GM12875 (cell line): Measurements from ENCODE around the gene TINAGL1.

Source experiments
- H3K4me3 ChIP-seq: one replicate; pipeline ENCODE4 v1.5.1; 2011; ENCODE audit warnings: low read depth, low read length, control low read depth
- TF ChIP-seq, protein P1 (sequence below): IDR thresholded peaks from 2 replicates; pipeline ENCODE4 v1.5.1; 2011; ENCODE audit warnings: low read depth, mild to moderate bottlenecking, control low read depth, inconsistent platforms, low read length, moderate library complexity, borderline replicate concordance; ENCODE audit not compliant: insufficient read depth

The TINAGL1 gene

DNA sequence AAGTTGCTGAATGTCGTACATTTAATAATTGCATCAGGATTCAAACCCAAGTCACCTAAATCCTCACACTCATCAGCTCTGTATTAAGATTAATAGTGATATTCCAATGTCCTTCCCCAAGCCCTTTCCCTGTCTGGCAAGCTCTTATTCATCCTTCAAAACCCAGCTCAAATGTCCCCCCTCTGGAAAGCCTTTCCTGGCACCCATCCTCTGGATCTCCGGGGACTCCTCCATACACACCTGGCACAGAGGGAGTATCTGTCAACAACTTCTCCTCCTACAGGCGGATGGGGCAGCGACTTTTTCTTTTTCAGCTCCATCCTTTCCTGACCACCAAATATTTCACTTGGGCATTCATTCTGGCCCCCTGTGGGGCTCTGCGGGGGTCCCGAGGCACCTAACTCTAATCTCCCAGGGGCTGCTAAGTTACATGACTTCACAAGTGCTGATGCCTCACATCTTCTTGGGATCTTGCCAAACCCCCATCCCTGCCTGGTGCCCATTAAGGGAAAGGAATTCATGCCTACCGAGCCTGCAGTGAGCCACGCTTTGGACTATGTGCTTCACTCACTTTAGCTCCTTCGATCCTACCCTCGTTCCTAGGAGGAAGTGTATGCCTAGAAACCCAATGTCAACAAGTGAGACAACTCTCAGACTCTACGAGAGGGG lies 15.2 kb downstream of the TINAGL1 start:
- H3K4me3 ChIP-seq, result no peak overlapping the region
- TF ChIP-seq, protein P1, sequence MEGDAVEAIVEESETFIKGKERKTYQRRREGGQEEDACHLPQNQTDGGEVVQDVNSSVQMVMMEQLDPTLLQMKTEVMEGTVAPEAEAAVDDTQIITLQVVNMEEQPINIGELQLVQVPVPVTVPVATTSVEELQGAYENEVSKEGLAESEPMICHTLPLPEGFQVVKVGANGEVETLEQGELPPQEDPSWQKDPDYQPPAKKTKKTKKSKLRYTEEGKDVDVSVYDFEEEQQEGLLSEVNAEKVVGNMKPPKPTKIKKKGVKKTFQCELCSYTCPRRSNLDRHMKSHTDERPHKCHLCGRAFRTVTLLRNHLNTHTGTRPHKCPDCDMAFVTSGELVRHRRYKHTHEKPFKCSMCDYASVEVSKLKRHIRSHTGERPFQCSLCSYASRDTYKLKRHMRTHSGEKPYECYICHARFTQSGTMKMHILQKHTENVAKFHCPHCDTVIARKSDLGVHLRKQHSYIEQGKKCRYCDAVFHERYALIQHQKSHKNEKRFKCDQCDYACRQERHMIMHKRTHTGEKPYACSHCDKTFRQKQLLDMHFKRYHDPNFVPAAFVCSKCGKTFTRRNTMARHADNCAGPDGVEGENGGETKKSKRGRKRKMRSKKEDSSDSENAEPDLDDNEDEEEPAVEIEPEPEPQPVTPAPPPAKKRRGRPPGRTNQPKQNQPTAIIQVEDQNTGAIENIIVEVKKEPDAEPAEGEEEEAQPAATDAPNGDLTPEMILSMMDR, result no peak

DNA sequence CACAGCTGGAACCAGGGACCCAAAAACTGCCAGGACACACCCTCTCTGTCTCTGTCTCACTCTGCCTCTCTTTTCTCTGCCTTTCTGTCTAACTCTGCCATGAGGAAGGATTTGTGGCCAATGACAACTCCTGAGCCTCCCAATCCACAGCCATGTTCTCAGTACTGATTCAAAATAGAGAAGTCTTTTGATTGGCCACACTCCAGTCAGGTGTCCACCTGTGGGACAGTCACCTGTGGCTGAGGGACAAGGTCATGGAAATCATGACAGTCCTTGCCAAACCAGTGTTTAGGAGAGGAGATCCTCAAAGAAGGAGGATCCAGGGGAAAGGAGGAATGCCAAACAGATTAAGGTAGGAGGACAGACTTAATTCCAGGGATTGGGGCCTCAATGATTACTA lies 15.8 kb downstream of the TINAGL1 start:
- TF ChIP-seq, protein P1, result no peak
- H3K4me3 ChIP-seq, result no peak overlapping the region

DNA sequence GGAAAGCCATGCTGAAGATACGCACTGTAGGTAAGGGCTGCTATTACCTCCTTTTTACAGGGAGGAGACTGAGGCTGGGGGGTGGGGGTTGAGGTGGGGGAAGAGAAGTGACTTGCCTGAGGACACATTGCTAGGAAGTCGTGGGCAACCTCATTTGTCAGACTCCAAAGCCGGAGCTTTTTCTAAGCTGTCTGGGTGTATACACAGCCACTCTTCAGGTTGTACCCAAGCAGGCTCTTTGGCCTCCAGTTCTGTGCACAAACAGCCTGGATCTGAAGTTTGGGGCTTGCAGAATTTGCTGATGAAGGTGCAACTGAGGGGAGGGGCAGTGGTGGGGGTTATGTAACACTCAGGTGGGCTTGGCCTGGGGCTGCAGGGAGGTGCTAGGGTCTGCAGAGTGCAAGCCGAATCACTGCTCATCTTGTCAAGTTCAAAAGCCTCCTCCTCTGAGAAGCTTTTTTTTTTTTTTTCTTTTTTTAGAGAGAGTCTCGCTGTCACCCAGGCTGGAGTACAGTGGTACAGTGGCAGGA lies 16.9 kb downstream of the TINAGL1 start:
- TF ChIP-seq, protein P1, result no peak
- no peak overlapping the region for H3K4me3 ChIP-seq

DNA sequence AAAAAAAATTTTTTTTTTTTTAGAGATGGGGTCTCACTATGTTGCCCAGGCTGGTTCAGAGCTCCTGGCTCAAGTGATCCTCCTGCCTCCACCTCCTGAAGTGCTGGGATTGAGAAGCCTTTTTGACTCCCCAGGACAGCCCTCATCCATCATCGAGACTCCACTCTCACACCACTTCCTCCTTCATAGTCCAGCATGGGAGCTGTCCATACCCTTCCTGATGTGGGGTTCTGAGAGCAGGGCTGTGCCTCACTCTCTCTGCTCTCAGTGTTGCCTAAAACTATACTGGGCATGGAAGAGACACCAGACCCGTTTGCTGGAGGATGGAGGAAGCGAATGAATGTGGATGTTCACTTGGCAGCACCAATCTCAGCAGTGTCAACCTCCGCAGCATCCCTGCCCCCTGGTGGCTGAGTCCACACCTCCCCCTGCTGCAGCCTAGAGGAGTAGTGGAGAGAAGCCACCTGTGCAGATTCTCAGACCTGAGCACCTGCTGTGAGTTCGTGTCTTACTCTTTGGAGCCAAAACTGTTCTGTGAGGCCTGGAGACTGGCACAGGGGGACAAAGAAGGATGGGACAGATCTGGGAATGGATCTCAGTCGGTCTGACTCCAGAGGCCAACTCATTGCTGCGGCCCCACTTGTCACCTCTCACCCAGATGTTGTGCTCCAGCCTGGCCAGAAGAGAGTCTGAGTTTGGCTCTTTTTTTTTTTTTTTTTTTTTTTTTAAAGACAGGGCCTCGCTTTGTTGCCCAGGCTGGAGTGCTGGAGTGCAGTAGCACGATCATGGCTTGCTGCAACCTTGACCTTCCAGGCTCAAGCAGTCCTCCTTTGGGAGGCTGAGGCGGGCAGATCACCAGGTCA lies 17.7 kb downstream of the TINAGL1 start:
- H3K4me3 ChIP-seq, result no peak overlapping the region
- TF ChIP-seq, protein P1, result peak; percentile 98

DNA sequence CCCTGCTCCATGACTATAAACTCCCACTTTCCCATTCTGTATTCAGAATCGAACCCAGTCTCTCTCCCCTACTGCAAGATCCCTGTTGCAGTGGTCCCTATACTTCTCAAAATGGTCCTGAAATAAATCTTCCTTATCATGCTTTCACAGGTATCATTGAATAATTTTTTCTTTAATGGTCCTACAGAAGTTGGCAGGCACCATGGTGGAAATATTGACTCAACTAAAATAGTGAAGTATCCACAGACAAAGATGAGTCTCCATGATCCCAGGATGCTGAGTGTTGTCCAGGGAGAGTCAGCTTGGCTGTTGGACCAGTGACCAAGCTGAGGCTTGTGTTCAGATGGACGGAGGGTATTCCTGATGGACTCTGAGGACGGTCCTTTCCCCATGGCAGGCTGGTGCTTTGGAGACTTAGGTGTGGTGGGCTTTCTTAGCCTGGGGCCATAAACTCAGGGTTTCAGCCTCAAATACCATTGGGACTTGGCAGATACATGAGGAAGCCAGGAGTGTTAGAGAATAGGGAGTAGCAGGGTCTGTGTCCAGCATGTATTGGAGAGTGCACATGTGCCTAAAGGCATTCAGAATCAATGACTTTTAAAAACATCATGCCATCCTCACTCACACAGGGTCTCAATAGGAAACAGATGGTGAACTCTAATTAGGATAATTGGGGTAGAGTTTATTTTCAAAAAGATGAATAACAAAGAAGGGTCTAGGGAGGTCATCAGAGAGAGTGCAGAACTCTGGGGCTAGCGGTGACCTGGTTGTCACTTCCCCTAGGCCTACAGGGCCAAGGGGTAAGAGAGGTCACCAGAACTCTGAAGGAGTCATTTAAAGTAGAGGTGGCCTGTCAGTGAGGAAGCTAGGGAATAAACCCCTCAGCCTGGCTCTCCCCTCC lies 19.8 kb downstream of the TINAGL1 start:
- TF ChIP-seq, protein P1, result no peak
- no peak overlapping the region for H3K4me3 ChIP-seq

DNA sequence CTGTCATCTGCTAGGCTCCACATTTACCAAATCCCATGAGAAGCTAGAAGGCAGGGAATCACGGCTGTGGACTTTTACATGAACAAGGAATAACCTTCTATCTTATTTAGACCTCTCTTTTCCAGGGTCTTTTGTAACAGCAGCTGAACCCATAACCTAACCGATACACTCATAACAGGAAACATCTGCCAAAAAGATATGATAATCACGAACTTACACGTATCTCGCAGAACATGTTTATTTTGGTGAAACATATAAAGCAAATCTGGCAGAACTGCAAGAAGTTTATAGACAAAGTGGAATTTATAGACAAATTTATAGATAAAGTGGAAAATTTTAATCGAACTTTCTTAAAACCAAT lies 20.4 kb downstream of the TINAGL1 start:
- TF ChIP-seq, protein P1, result no peak

More for the DNA sequence above, 20.4 kb downstream of the TINAGL1 start:
- no peak overlapping the region for H3K4me3 ChIP-seq
